Measurements from ENCODE around the gene TRIM43B.
"Not testable (repeated sequence)": the region's sequence is repeated elsewhere in the genome, so short reads cannot be mapped to it uniquely, and the experiment has no call there.

DNA sequence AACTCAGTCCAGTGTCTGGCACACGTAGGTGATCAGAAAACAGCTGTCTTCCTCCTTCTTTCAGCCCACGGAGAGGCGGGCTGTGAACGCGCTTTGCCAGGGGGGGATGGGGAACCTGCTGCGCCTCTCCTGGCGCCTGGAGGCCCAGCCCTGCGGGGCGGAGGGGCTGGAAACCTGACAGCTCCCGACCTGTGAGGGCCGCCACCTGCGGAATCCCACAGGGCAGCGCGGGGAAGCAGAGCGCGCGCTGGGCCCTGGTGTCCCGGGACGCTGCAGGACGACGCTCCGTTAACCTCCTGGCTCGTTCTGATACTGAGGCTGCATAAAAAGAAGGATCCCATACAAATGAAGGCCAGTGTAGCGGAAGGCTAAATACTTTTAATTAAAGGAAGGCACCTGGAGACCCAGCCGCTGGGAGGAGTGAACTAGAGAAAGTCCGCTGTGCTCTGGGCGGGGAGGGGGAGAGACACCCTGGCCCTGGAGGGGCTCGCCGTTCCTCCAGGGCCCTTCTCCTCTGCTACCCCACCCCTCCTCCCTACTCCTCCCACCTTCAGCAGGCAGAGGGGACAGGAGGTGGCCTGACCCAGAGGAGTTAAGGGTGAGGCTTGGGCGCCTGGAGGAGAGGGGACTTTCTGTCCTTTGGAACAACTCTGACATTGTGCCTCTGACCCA, 57.2 kb downstream of the TRIM43B start:
- not testable (repeated sequence) for TF ChIP-seq CTCF (conservative IDR thresholded peaks at IDR 0.05; ENCODE audit: low read length); EZH2phosphoT487 (IDR thresholded peaks at IDR 0.05; ENCODE audit: borderline replicate concordance)
